MG63 (cell line): Measurements from ENCODE around the gene SYNDIG1L. TPM values are rescaled to one million over a fixed set of nuclear protein-coding genes. Genes with fewer than 3 reads are reported as not detected.
"Not testable (repeated sequence)": the region's sequence is repeated elsewhere in the genome, so short reads cannot be mapped to it uniquely, and the experiment has no call there.

ENCODE experiments used
- DNase-seq: peaks from one replicate; pipeline ENCODE4 v3.0.0-alpha.2; 2020
- H3K27me3 ChIP-seq: fragments of 250-450 bp; sonication (Bioruptor Pico); 2 replicates; pipeline ENCODE4 v1.5.1; 2020; ENCODE audit warnings: mild to moderate bottlenecking, moderate library complexity
- H3K36me3 ChIP-seq: fragments of 250-450 bp; sonication (Bioruptor Pico); 2 replicates; pipeline ENCODE4 v1.5.1; 2020; ENCODE audit warnings: mild to moderate bottlenecking, moderate library complexity
- H3K4me3 ChIP-seq: fragments of 250-450 bp; sonication (Bioruptor Pico); 2 replicates; pipeline ENCODE4 v1.5.1; 2020; ENCODE audit warnings: mild to moderate bottlenecking, moderate library complexity
- H3K9me3 ChIP-seq: fragments of 250-450 bp; sonication (Bioruptor Pico); 2 replicates; pipeline ENCODE4 v1.5.1; 2020; ENCODE audit warnings: mild to moderate bottlenecking, moderate library complexity
- total RNA-seq: library from RNA; depleted of rRNA; stranded (reverse); fragments of >200 nt; shearing (Covaris generic); gene quantifications from 2 replicates; pipeline ENCODE4 v1.2.3, GENCODE V29; 2014; ENCODE audit warnings: low replicate concordance

Gene SYNDIG1L
- total RNA-seq, 1 experiment from 2014 or later = not detected

- Histone ChIP-seq H3K27me3 (no peaks in the 10 kb centered on the region), H3K9me3 (no peaks in the 10 kb centered on the region)
Observed at GRCh38 chr14:74392616-74393570, 33.1 kb downstream of the SYNDIG1L start.

GRCh38 chr14:74391479-74391878 is 34.5 kb downstream of the SYNDIG1L start:
- Histone ChIP-seq H3K4me3 (no peak overlapping the region), H3K36me3 (no peaks in the 10 kb centered on the region), H3K9me3 (no peaks in the 10 kb centered on the region), H3K27me3 (no peaks in the 10 kb centered on the region)
- DNase-seq = no peak

More at GRCh38 chr14:74392616-74393570, 33.1 kb downstream of the SYNDIG1L start:
- no peaks in the 10 kb centered on the region for H3K36me3 ChIP-seq
- no peak for DNase-seq
- no peak overlapping the region for H3K4me3 ChIP-seq

GRCh38 chr14:74390505-74390904 is 35.5 kb downstream of the SYNDIG1L start:
- H3K36me3 ChIP-seq, H3K9me3 ChIP-seq, H3K27me3 ChIP-seq, DNase-seq, H3K4me3 ChIP-seq: not testable (repeated sequence)

DNA sequence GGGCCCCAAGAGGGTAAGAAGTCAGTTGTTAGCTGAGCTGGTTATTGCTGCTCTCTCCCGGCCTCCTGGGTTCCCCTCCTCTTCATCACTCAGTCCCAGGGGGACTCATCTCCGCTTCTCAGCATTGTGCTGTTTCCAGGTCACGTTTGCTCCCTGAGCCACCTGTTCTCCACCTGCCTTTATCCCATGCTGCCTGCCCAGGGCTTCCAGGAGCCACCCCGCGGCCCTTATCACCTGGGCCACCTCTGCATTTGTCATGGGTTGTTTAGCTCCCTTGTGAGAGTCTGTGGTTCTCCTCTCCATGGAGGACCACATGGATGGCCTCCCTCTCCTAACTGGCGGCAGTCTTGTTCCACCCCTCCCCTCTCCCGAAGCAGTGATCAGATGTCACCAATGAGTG is 36.0 kb downstream of the SYNDIG1L start:
- no peaks in the 10 kb centered on the region for H3K27me3 ChIP-seq
- no peaks in the 10 kb centered on the region for H3K36me3 ChIP-seq
- DNase-seq = no peak
- H3K9me3 ChIP-seq = no peaks in the 10 kb centered on the region
- H3K4me3 ChIP-seq = no peak overlapping the region

- no peaks in the 10 kb centered on the region for H3K9me3 ChIP-seq
- H3K4me3 ChIP-seq = no peak overlapping the region
- no peak for DNase-seq
- no peaks in the 10 kb centered on the region for H3K27me3 ChIP-seq
- no peaks in the 10 kb centered on the region for H3K36me3 ChIP-seq
Observed at GRCh38 chr14:74382231-74382630, 43.8 kb downstream of the SYNDIG1L start.

DNA sequence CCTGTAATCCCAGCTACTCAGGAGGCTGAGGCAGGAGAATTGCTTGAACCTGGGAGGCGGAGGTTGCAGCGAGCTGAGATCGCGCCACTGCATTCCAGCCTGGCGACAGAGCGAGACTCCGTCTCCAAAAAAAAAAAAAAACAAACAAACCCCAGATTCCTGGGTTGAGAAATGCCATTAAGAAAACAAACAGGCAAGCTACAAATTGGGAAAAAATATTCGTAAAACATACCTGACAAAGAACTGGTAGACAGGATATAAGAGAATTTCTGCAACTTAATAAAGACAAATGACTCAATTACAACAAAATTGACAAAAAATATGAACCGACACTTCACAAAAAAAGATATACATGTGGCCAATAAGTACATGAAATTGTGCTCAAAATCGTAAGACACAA is 44.4 kb downstream of the SYNDIG1L start:
- not testable (repeated sequence) for H3K36me3 ChIP-seq, H3K4me3 ChIP-seq, H3K9me3 ChIP-seq, DNase-seq, H3K27me3 ChIP-seq

GRCh38 chr14:74380845-74381244 is 45.2 kb downstream of the SYNDIG1L start:
- Histone ChIP-seq H3K9me3 (no peaks in the 10 kb centered on the region), H3K27me3 (no peaks in the 10 kb centered on the region), H3K4me3 (no peak overlapping the region), H3K36me3 (no peaks in the 10 kb centered on the region)
- no peak for DNase-seq

- Histone ChIP-seq H3K36me3 (no peaks in the 10 kb centered on the region), H3K4me3 (no peak overlapping the region), H3K27me3 (no peaks in the 10 kb centered on the region), H3K9me3 (no peaks in the 10 kb centered on the region)
- peak; percentile 20 for DNase-seq
Observed at GRCh38 chr14:74380172-74380571, 45.8 kb downstream of the SYNDIG1L start.

GRCh38 chr14:74377976-74378690 is 47.9 kb downstream of the SYNDIG1L start:
- no peaks in the 10 kb centered on the region for H3K9me3 ChIP-seq
- no peak for DNase-seq
- H3K4me3 ChIP-seq = no peak overlapping the region
- H3K36me3 ChIP-seq = no peaks in the 10 kb centered on the region
- H3K27me3 ChIP-seq = no peaks in the 10 kb centered on the region

- H3K27me3 ChIP-seq = no peaks in the 10 kb centered on the region
- H3K9me3 ChIP-seq = no peaks in the 10 kb centered on the region
- H3K36me3 ChIP-seq = no peaks in the 10 kb centered on the region
- DNase-seq = no peak
- H3K4me3 ChIP-seq = no peak overlapping the region
Observed at GRCh38 chr14:74368441-74368840, 57.6 kb downstream of the SYNDIG1L start.

DNA sequence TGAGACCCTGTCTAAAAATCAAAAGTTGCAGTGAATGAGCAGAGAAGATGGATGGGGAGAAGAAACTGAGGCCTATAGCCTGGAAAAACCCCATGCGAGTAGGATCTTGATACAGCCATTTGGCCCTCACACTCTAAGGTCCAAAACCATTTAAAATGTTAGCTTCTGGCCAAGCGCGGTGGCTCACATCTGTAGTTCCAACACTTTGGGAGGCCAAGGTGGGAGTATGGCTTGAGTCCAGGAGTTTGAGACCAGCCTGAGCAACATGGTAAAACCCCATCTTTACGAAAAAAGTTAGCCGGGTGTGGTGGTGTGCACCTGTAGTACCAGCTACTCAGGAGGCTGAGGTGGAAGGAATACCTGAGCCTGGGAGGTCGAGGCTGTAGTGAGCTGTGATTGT is 58.0 kb downstream of the SYNDIG1L start:
- Histone ChIP-seq H3K9me3 (no peaks in the 10 kb centered on the region), H3K4me3 (no peak overlapping the region), H3K27me3 (no peaks in the 10 kb centered on the region), H3K36me3 (no peaks in the 10 kb centered on the region)
- no peak for DNase-seq

- no peak overlapping the region for H3K4me3 ChIP-seq
- H3K9me3 ChIP-seq = no peaks in the 10 kb centered on the region
- DNase-seq = no peak
- H3K27me3 ChIP-seq = no peaks in the 10 kb centered on the region
- no peaks in the 10 kb centered on the region for H3K36me3 ChIP-seq
Observed at GRCh38 chr14:74364271-74364880, 61.6 kb downstream of the SYNDIG1L start.

DNA sequence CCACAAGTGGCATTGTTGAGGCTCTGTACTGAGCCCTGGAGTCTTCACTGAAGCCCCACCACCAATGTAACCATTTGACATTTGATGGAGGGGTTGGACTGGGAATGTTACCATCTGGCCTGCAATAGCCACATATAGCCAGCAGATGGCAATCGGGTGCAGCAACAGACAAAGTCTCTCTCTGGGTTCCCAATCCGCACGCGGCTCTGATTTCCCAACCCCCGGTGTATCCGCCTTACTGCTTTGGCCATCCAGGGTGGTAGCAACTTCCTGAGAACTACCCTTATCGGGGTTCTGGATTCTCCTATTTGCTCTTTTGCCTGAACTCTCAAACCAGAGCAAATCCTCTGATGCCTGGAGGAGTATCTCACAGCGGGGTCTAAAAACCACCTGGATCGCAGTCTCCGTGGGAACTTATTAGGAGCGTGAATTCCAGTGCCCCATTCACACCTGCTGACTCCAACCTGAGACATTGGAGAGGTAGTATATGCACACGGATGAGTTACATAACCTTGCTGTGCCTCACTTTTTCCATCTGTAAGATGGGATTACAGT is 63.6 kb downstream of the SYNDIG1L start:
- peak; percentile 59 for DNase-seq
- Histone ChIP-seq H3K27me3 (no peaks in the 10 kb centered on the region), H3K4me3 (no peak overlapping the region), H3K9me3 (no peaks in the 10 kb centered on the region), H3K36me3 (no peaks in the 10 kb centered on the region)

DNA sequence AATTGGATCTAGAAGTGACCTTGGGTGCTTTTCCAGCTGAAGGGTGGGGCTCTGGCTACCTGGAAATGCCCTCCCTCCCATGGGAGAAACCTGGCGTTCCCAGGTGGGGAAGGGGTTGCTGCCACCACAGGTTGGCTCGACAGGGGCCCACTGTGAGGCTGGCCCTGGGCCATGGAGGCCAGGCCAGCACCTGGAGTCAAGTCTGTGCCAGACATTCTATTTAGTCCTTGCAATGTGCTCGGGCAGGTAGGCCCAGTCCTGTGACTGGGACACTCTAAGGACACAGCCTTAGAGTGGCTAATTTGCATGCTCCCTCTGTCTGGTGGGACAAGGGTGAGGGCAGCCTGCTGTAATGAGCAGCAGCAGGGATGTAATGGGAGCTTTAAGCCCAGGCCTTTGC is 65.8 kb downstream of the SYNDIG1L start:
- DNase-seq = no peak
- no peaks in the 10 kb centered on the region for H3K27me3 ChIP-seq
- H3K9me3 ChIP-seq = no peaks in the 10 kb centered on the region
- no peaks in the 10 kb centered on the region for H3K36me3 ChIP-seq
- H3K4me3 ChIP-seq = no peak overlapping the region

DNA sequence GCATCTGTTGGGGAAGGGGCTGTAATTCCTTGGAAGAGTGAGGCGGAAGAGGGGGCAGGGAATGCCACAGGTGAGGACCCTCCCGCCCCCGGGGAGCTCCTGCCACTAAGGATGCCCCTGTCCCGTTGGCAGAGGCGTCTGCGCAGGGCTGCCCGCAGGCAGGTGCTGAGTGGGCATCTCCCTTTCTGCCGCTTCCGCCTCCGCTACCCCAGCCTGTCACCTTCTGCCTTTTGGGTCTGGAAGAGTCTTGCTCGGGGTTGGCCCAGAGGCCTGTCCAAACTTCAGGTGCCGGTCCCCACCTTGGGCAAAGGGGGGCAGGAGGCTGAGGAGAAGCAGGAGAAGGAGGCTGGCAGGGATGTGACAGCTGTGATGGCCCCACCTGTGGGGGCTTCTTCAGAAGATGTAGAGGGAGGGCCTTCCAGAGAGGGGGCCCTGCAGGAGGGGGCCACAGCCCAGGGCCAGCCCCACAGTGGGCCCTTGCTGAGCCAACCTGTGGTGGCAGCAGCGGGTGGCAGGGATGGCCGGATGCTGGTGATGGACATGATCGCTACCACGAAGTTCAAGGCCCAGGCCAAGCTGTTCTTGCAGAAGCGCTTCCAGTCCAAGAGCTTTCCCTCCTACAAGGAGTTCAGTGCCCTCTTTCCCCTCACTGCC is 67.7 kb downstream of the SYNDIG1L start:
- H3K36me3 ChIP-seq = no peaks in the 10 kb centered on the region
- no peak for DNase-seq
- no peaks in the 10 kb centered on the region for H3K27me3 ChIP-seq
- no peak overlapping the region for H3K4me3 ChIP-seq
- no peaks in the 10 kb centered on the region for H3K9me3 ChIP-seq

- Histone ChIP-seq H3K4me3 (no peak overlapping the region), H3K36me3 (no peaks in the 10 kb centered on the region), H3K27me3 (no peaks in the 10 kb centered on the region), H3K9me3 (no peaks in the 10 kb centered on the region)
- DNase-seq = no peak
Observed at GRCh38 chr14:74357585-74357984, 68.4 kb downstream of the SYNDIG1L start.
